RPMI7951 (cell line): ENCODE data around the gene CAPN3. TPM values are rescaled to one million over a fixed set of nuclear protein-coding genes. Genes with fewer than 3 reads are reported as not detected.
A peak's percentile ranks its signal among the peaks of the same experiment; 100 is the strongest.

Experiments used
- DNase-seq: peaks from one replicate; pipeline ENCODE4 v3.0.0-alpha.2; 2012; ENCODE audit warnings: low read depth
- total RNA-seq: library from RNA; depleted of rRNA; stranded (reverse); fragments of >200 nt; shearing (Covaris generic); gene quantifications from 2 replicates; pipeline ENCODE4 v1.2.3, GENCODE V29; 2014; rRNA removed

The CAPN3 gene
- total RNA-seq, 1 experiment from 2014 or later, result not detected

DNA sequence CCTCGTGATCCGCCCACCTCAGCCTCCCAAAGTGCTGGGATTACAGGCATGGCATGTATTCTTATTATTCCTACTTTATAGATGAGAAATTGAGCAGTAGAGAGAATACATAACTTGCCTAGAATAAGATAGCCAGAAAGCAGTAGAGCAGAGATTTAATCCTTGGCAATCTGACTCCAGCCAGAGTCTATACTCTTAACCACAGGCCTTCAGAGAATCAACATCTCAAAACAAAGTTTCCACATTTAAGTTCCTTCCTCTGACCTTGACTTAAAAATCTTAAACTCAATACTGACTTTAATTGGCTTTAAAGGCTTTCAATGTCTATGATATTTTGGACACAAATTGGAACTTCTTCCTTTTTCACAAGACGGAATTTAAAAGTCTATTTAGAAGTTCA lies 94.5 kb downstream of the CAPN3 start:
- no peak for DNase-seq

DNA sequence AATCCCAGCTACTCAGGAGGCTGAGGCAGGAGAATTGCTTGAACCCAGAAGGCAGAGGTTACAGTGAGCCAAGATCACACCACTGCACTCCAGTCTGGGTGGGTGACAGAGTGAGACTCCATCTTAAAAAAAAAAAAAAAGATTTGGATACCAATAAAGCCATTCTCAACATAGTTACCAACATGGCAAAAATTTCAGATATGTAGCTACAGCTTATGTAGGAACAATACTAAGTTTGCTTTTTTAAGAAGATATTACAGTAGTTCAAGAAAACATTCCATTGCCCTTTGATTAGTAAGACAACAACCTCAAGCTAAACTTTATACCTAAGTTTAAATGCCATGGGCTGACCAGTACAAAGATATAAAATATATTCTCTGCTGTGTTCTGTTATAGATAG lies 97.2 kb downstream of the CAPN3 start:
- no peak for DNase-seq

DNA sequence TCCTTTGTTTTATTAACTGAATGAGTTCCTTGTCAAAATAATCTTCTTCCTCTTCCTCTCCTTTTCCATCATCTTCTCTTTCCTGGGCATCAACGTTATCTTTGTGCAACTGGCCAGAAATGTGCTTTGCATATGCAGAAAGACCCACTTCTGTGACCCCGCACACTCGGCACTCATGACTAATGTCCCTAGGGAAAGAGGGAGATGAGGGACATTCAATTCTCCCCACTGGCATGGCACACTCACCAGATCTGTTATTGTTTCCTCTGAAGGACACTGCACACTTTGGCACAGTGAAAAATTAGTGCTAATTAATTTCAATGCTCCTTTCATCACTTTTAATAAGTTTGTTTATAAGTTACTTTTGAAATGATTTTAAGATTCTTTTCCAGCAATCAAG lies 97.7 kb downstream of the CAPN3 start:
- peak; percentile 52 for DNase-seq

DNA sequence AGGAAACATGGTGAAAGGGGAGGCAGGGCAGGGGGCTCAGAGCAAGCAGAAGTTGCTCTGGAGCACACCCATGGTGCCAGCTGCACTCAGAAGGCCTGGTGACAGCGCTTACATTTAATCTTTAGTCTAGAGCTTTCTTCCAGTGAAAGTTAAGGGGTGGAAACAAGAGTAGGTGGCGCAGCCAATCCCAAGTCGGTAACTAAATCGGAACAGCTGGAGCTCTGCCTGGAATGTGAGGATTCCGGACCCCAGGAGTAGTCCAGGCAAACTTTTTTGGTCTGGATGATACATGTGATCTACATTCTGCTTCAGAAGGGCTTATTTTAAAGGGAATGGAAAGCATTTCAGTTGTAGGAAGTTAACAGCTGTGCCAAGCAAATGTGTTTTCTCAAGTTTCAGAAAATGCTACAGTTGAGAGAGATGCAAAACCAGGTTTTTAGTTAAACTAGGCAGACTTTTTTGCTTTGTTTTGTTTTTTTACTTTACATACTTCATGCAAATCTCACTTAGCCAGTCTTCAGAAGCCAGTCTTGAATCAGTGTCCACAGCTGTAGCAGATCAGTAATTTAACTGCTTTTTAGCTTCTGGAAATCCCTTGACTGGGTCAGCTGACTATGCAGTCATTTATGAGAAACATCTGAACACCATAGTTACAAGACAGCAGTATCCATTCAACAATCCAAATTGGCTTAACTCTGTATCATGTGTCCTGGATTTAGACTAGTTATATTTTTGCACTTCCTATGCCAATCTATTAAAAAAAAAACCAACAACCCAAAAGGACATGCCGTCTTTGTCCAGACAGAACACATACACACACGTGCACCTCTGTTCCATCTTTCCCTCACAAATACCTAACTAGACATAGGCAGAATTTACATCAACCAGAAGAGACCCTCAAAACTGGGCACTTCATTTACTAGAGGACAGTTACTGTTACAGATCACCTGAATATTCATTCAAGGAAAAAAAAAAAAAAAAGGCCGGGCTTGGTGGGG lies 98.4 kb downstream of the CAPN3 start:
- peak; percentile 94 for DNase-seq

DNA sequence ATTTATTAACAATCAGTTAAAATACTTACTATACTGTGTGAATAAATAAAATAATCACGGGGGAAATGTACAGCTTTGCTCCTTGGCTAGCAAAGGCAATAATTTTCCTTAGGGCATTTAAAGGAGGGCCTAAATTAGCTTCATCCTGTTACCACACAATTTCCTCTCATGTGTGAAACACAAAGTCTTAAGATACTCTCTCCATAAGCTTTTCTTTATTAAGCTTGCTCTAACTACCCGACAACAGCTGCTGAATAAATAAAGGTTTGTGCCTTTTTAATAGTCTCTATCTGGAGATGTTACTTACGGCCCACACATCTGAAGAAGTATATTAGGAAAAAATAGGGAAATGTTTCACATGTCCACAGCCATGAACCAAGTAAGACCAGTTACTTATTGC lies 102.0 kb downstream of the CAPN3 start:
- peak; percentile 8 for DNase-seq

Other genes starting within 250 kb of the CAPN3 start
- gene PLA2G4F, start 202.9 kb upstream of the CAPN3 start, total RNA-seq, result not detected in 2 replicates
- 28.1 and 29.0 TPM in 2 replicates for gene VPS39, start 151.2 kb upstream of the CAPN3 start, total RNA-seq
- gene GANC, start 86.3 kb upstream of the CAPN3 start, total RNA-seq, result 19.0 and 25.1 TPM in 2 replicates
- gene TMEM87A, start 86.1 kb upstream of the CAPN3 start, total RNA-seq, result 76.7 and 80.0 TPM in 2 replicates
- 37.0 and 40.4 TPM in 2 replicates for gene ZNF106, start 131.6 kb downstream of the CAPN3 start, total RNA-seq
- gene SNAP23, start 136.1 kb downstream of the CAPN3 start, total RNA-seq, result 101 and 108 TPM in 2 replicates
- gene LRRC57, start 189.3 kb downstream of the CAPN3 start, total RNA-seq, result 32.3 and 33.7 TPM in 2 replicates
- 42.1 and 59.8 TPM in 2 replicates for gene HAUS2, start 189.3 kb downstream of the CAPN3 start, total RNA-seq
- gene STARD9, start 216.1 kb downstream of the CAPN3 start, total RNA-seq, result 4.4 and 5.9 TPM in 2 replicates